LNCaP clone FGC (cell line): ENCODE measurements around the gene APOA1.
A peak's percentile ranks its signal among the peaks of the same experiment; 100 is the strongest.

ENCODE experiments used
- DNase-seq: peaks from one replicate; pipeline ENCODE4 v3.0.0-alpha.2; 2011; ENCODE audit warnings: low read depth
- H3K4me3 ChIP-seq: 2 replicates; pipeline ENCODE4 v1.5.1; 2011; ENCODE audit warnings: mild to moderate bottlenecking, low read depth, low read length, control low read depth
- CTCF ChIP-seq: IDR thresholded peaks from 2 replicates; pipeline ENCODE4 v1.5.1; 2012; ENCODE audit warnings: mild to moderate bottlenecking; ENCODE audit not compliant: control insufficient read depth, insufficient read depth; ENCODE audit errors: extremely low read depth

Gene APOA1

GRCh38 chr11:116837231-116838091, at the start of gene APOA1:
TSS of gene APOA1 (minus strand) at chr11:116837622. CDS start at chr11:116837387, 235 bp downstream.
- no peak for DNase-seq
- no peak within 1 kb of the TSS for H3K4me3 ChIP-seq
- TF ChIP-seq CTCF, result no peak

- TF ChIP-seq CTCF, result no peak
- H3K4me3 ChIP-seq, result no peak overlapping the region
- no peak for DNase-seq
These were observed 48.7 kb upstream of the APOA1 start for GRCh38 chr11:116885951-116886655.

- DNase-seq, result no peak
- no peak for TF ChIP-seq CTCF
- H3K4me3 ChIP-seq, result no peak overlapping the region
These were observed 45.0 kb upstream of the APOA1 start for GRCh38 chr11:116882386-116882785.

GRCh38 chr11:116881143-116881542, 43.7 kb upstream of the APOA1 start:
- no peak overlapping the region for H3K4me3 ChIP-seq
- no peak for TF ChIP-seq CTCF
- no peak for DNase-seq

- peak; percentile 30 for DNase-seq
- TF ChIP-seq CTCF, result peak; percentile 76
- H3K4me3 ChIP-seq, result no peak overlapping the region
These were observed 42.6 kb upstream of the APOA1 start for GRCh38 chr11:116879800-116880625.

GRCh38 chr11:116876656-116877055, 39.2 kb upstream of the APOA1 start:
- TF ChIP-seq CTCF, result no peak
- DNase-seq, result no peak
- H3K4me3 ChIP-seq, result no peak overlapping the region
